T47D (cell line): Measurements from ENCODE around the gene C8B.

ENCODE experiments used
- DNase-seq, 2 experiments: peaks; one replicate each; pipeline versions ENCODE4 v3.0.0 to v3.0.0-alpha.2; 2011 to 2012; ENCODE audit warnings: low read depth in 1 of 2, low spot score in 1 of 2
- JUND ChIP-seq: IDR thresholded peaks from 2 replicates; pipeline ENCODE4 v1.6.1; 2012; ENCODE audit warnings: low read depth
- in situ Hi-C: cut with HindIII; loops from 2 replicates; pipeline ENCODE4 v1.10.0; 2016; ENCODE audit warnings: low sequenced_read_pairs, low pct_unique_long_range_greater_than_20kb

C8B gene

GRCh38 chr1:56898879-56899278, 66.9 kb downstream of the C8B start:
- no peak for DNase-seq
- in situ Hi-C loops: no loop called here
- TF ChIP-seq JUND: no peak

GRCh38 chr1:56898005-56898373, 67.8 kb downstream of the C8B start:
- DNase-seq: no peak
- TF ChIP-seq JUND: no peak
- in situ Hi-C loops: no loop called here

- no peak for TF ChIP-seq JUND
- no peak for DNase-seq
- in situ Hi-C loops: no loop called here
These were observed 68.4 kb downstream of the C8B start for GRCh38 chr1:56897150-56898004.

GRCh38 chr1:56894014-56894413, 71.8 kb downstream of the C8B start:
- no peak for DNase-seq
- in situ Hi-C loops: no loop called here
- no peak for TF ChIP-seq JUND

- no peak for DNase-seq
- in situ Hi-C loops: no loop called here
- TF ChIP-seq JUND: no peak
These were observed 75.6 kb downstream of the C8B start for GRCh38 chr1:56890229-56890628.

- no peak for DNase-seq
- in situ Hi-C loops: no loop called here
- no peak for TF ChIP-seq JUND
These were observed 84.4 kb downstream of the C8B start for GRCh38 chr1:56881417-56881816.

- no peak for DNase-seq
- in situ Hi-C loops: no loop called here
- no peak for TF ChIP-seq JUND
These were observed 85.0 kb downstream of the C8B start for GRCh38 chr1:56880774-56881173.
